ENCODE data around the gene SMTN.
A peak's percentile ranks its signal among the peaks of the same experiment; 100 is the strongest.
"Not testable (repeated sequence)": the region's sequence is repeated elsewhere in the genome, so short reads cannot be mapped to it uniquely, and the experiment has no call there.

SMTN gene

GRCh38 chr22:31106001-31106571, 25.0 kb downstream of the SMTN start:
- peak; percentile 32 to 60 for DNase-seq

GRCh38 chr22:31106731-31107177, 25.6 kb downstream of the SMTN start:
- no peak for DNase-seq

GRCh38 chr22:31107178-31107893, 26.2 kb downstream of the SMTN start, which contains the start of gene SELENOM:
Gene SELENOM (minus strand): TSS chr22:31107568. CDS start chr22:31107505, 63 bp downstream.
- DNase-seq: peak; percentile 98

GRCh38 chr22:31107894-31108218, 26.7 kb downstream of the SMTN start:
- DNase-seq: no peak

GRCh38 chr22:31112547-31113091, 31.5 kb downstream of the SMTN start:
- DNase-seq: not testable (repeated sequence)

GRCh38 chr22:31118046-31118820, 37.1 kb downstream of the SMTN start:
- no peak for DNase-seq

GRCh38 chr22:31119026-31119717, 38.1 kb downstream of the SMTN start:
- no peak for DNase-seq

GRCh38 chr22:31120230-31120629, 39.1 kb downstream of the SMTN start:
- DNase-seq: no peak

GRCh38 chr22:31120642-31121041, 39.5 kb downstream of the SMTN start:
- DNase-seq: no peak

- DNase-seq: no peak
Observed at GRCh38 chr22:31121403-31121802, 40.3 kb downstream of the SMTN start.

GRCh38 chr22:31122196-31122531, 41.0 kb downstream of the SMTN start:
- no peak for DNase-seq

- DNase-seq: peak in 1 of 2 experiments; percentile 42
Observed at GRCh38 chr22:31122532-31123291, 41.6 kb downstream of the SMTN start, which contains the start of gene INPP5J. Gene INPP5J (plus strand): TSS chr22:31122966. CDS start chr22:31123015, 49 bp downstream.

GRCh38 chr22:31123292-31123602, 42.1 kb downstream of the SMTN start:
- DNase-seq: no peak

- no peak for DNase-seq
Observed at GRCh38 chr22:31124290-31124689, 43.2 kb downstream of the SMTN start.

- DNase-seq: no peak
Observed at GRCh38 chr22:31124811-31125465, 43.8 kb downstream of the SMTN start.

- no peak for DNase-seq
Observed at GRCh38 chr22:31125521-31126117, 44.5 kb downstream of the SMTN start.

- DNase-seq: no peak
Observed at GRCh38 chr22:31126128-31126868, 45.2 kb downstream of the SMTN start.

- DNase-seq: no peak
Observed at GRCh38 chr22:31126869-31127175, 45.7 kb downstream of the SMTN start.

- no peak for DNase-seq
Observed at GRCh38 chr22:31127181-31127772, 46.2 kb downstream of the SMTN start.

- peak in 1 of 2 experiments; percentile 16 for DNase-seq
Observed at GRCh38 chr22:31128156-31128555, 47.0 kb downstream of the SMTN start.
